Cardiac ventricle fibroblast (primary cell): Measurements from ENCODE around the gene EXT2. TPM values are rescaled to one million over a fixed set of nuclear protein-coding genes. Genes with fewer than 3 reads are reported as not detected.

Experiments used
- total RNA-seq: library from RNA; depleted of rRNA; stranded (reverse); fragments of >200 nt; gene quantifications from 2 replicates; pipeline ENCODE4 v1.2.3, GENCODE V29; 2015

Gene EXT2
- total RNA-seq: 67.8 and 71.8 TPM in 2 replicates

GRCh38 chr11:44095506-44096359 is at the start of gene EXT2:
TSS of gene EXT2 (plus strand) at chr11:44095678. CDS start at chr11:44107713, 12,035 bp downstream.

GRCh38 chr11:44047931-44048431 is 47.5 kb upstream of the EXT2 start, which contains the start of gene ACCSL:
TSS of gene ACCSL (plus strand) at chr11:44047981. CDS start at chr11:44048037, 56 bp downstream.

GRCh38 chr11:44065841-44066731 is 29.4 kb upstream of the EXT2 start, which contains the start of gene ACCS:
TSS of gene ACCS (plus strand) at chr11:44066270. CDS start at chr11:44067628, 1,358 bp downstream.

Other genes with a start within 250 kb of the EXT2 start
- gene ALKBH3, start 214.8 kb upstream of the EXT2 start, total RNA-seq: 24.4 and 31.1 TPM in 2 replicates
- gene C11orf96, start 153.0 kb upstream of the EXT2 start, total RNA-seq: 13.5 and 13.7 TPM in 2 replicates
- gene ACCSL, start 47.7 kb upstream of the EXT2 start, total RNA-seq: not detected in 2 replicates
- gene ACCS, start 29.4 kb upstream of the EXT2 start, total RNA-seq: 7.9 and 18.2 TPM in 2 replicates
- 0.05 TPM in 1 of 2 replicates, not detected in the other for gene ALX4, start 214.5 kb downstream of the EXT2 start, total RNA-seq